ENCODE data around the gene CRHR1.

CRHR1 gene

GRCh38 chr17:45801421-45801820 is 17.3 kb downstream of the CRHR1 start:
- no peak for TF ChIP-seq CTCF (IDR thresholded peaks at IDR 0.05; ENCODE audit: low read depth, low read length)

DNA sequence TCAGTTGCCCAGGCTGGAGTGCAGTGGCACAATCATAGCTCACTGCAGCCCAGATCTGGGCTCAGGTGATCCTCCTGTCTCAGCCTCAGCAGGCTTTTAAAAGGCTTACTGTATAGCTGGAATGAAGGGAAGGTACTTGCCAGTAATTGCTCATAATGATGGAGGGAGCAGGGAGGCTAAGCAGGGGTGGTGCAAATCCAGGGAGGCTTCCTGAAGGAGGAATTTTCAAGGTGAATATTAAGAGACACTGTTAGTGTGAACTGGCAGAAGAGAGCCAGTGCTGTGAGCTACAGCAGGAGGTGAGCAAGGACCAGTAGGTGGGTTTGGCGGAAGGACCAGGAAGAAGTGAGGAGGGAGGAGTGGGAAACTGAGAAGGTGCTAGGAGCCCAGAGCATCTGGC is 24.7 kb downstream of the CRHR1 start:
- no peak for TF ChIP-seq CTCF (IDR thresholded peaks at IDR 0.05; ENCODE audit: low read depth, low read length)
- DNase-seq (ENCODE audit: extremely low read depth, low read depth): no peak

More at GRCh38 chr17:45801421-45801820, 17.3 kb downstream of the CRHR1 start:
- no peak for DNase-seq (ENCODE audit: extremely low read depth, low read depth)

DNA sequence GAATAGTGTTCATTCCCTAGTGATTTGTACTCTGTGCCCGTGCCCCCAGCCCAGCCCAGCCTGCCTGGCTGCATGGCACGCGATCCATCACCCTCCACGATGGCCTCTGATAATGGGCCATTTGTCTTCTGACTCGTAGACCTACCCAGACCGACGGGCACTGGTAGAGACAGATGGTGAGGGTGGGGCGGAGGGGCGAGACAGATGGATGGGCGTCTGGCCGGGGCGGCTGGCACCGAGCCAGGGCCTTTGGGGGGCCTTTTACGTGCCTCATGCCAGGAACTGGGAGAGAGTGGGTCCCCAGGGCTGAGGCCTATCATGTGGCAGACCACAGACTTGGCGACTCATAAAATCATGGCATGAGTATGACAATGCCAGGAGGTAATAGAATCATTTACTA is 25.4 kb downstream of the CRHR1 start:
- DNase-seq (ENCODE audit: extremely low read depth, low read depth): no peak
- TF ChIP-seq CTCF (IDR thresholded peaks at IDR 0.05; ENCODE audit: low read depth, low read length): no peak

- DNase-seq (ENCODE audit: extremely low read depth, low read depth): no peak
These were observed 28.0 kb downstream of the CRHR1 start for GRCh38 chr17:45812102-45812501.

GRCh38 chr17:45813048-45813725 is 29.1 kb downstream of the CRHR1 start:
- TF ChIP-seq CTCF (IDR thresholded peaks at IDR 0.05; ENCODE audit: low read depth, low read length): no peak
- DNase-seq (ENCODE audit: extremely low read depth, low read depth): no peak

More at GRCh38 chr17:45812102-45812501, 28.0 kb downstream of the CRHR1 start:
- TF ChIP-seq CTCF (IDR thresholded peaks at IDR 0.05; ENCODE audit: low read depth, low read length): no peak

DNA sequence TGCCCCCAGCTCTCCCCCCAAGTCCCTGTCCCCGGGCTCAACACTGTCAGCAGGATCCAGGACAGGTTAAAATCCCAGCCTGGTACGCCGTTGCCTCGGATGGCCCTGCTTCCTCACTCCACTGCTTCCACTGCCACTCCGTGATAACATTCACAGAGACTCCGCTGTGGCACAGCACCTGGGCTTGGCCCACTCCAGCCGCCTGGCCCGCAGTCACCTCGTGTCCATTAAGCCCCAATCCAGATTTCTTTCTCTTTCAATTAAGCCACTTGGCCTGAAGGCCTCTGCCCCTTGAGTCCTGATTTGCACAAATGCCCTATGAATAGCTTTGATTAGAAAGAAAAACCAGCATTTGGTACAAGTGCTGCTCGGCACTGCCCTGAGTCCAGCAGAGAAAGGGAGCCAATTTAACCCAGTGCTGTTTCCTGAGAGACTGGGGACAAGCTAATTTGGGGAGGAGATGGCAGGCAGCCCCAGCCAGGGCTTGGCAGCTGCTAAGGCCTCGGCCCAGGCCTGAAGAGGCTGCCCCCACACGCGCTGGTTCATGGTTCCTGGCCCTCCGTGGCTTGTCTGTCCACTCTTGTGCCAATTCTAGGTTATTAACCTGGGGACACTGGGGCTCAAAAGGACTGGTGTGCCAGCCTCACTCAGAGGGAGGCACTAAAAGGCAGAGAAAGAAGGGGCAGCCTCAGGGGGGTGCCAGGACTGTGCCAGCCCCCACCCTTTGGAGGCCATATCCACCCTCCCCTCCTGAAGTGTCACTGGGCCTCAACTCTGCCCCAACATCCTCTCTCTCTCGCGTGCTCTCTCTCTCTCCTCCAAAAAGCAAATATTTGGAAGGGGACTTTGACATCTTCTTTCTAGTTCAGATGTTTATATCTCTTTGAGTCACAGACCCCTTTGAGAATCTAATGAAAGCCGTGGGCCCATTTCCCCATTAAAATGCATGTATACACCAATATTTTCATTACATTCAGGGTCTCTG is 30.8 kb downstream of the CRHR1 start:
- TF ChIP-seq CTCF (IDR thresholded peaks at IDR 0.05; ENCODE audit: low read depth, low read length): no peak
- DNase-seq (ENCODE audit: extremely low read depth, low read depth): no peak

DNA sequence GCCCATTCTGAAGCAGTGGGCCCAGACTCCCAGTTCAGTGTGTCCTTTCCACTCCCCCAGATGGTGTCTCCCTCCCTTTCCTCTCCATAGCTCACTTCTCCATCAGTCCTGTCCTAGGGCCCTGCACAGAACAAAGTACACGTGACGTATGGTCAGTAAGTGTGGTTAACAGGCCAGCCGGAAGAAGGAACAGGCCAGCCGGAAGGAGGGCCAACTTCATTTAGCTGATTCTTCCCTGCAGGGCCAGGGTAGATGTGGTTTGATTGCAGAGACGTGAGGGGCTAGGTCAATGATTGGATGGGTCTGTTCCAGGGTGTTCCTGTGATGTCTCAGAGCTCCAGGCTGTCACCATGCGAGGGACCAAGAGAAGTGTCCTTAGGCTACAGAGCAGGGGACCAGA is 31.6 kb downstream of the CRHR1 start:
- no peak for TF ChIP-seq CTCF (IDR thresholded peaks at IDR 0.05; ENCODE audit: low read depth, low read length)
- no peak for DNase-seq (ENCODE audit: extremely low read depth, low read depth)
